Measurements from ENCODE around the gene C1orf210.

GRCh38 chr1:43270421-43271095 is 14.8 kb downstream of the C1orf210 start:
- no peak for TF ChIP-seq EZH2 (IDR thresholded peaks at IDR 0.05; ENCODE audit: borderline replicate concordance, low read length)
- TF ChIP-seq, protein P1, sequence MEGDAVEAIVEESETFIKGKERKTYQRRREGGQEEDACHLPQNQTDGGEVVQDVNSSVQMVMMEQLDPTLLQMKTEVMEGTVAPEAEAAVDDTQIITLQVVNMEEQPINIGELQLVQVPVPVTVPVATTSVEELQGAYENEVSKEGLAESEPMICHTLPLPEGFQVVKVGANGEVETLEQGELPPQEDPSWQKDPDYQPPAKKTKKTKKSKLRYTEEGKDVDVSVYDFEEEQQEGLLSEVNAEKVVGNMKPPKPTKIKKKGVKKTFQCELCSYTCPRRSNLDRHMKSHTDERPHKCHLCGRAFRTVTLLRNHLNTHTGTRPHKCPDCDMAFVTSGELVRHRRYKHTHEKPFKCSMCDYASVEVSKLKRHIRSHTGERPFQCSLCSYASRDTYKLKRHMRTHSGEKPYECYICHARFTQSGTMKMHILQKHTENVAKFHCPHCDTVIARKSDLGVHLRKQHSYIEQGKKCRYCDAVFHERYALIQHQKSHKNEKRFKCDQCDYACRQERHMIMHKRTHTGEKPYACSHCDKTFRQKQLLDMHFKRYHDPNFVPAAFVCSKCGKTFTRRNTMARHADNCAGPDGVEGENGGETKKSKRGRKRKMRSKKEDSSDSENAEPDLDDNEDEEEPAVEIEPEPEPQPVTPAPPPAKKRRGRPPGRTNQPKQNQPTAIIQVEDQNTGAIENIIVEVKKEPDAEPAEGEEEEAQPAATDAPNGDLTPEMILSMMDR (IDR thresholded peaks at IDR 0.05; ENCODE audit: low read length) = no peak
